Glutamatergic neuron (in vitro differentiated cells): ENCODE results near the gene PTPRN2. TPM values are rescaled to one million over a fixed set of nuclear protein-coding genes. Genes with fewer than 3 reads are reported as not detected.

Experiments used
- DNase-seq: peaks from one replicate; pipeline ENCODE4 v3.0.0; 2022
- H3K27ac Mint-ChIP-seq: one replicate; pipeline ENCODE4 v1.8.0; 2020; ENCODE audit warnings: mild to moderate bottlenecking, mixed read lengths, inconsistent platforms; ENCODE audit not compliant: unreplicated experiment
- H3K27me3 Mint-ChIP-seq: one replicate; pipeline ENCODE4 v1.8.0; 2020; ENCODE audit warnings: mild to moderate bottlenecking, moderate library complexity, mixed read lengths, inconsistent platforms; ENCODE audit not compliant: unreplicated experiment
- H3K36me3 Mint-ChIP-seq: one replicate; pipeline ENCODE4 v1.8.0; 2020; ENCODE audit warnings: mild to moderate bottlenecking, mixed read lengths, inconsistent platforms; ENCODE audit not compliant: unreplicated experiment
- H3K4me1 Mint-ChIP-seq: one replicate; pipeline ENCODE4 v1.8.0; 2020; ENCODE audit warnings: mild to moderate bottlenecking, low read depth, mixed read lengths, inconsistent platforms; ENCODE audit not compliant: unreplicated experiment
- H3K4me3 Mint-ChIP-seq: one replicate; pipeline ENCODE4 v1.8.0; 2020; ENCODE audit warnings: mild to moderate bottlenecking, mixed read lengths, inconsistent platforms; ENCODE audit not compliant: unreplicated experiment
- H3K9me3 Mint-ChIP-seq: one replicate; pipeline ENCODE4 v1.8.0; 2020; ENCODE audit warnings: mild to moderate bottlenecking, moderate library complexity, mixed read lengths, inconsistent platforms; ENCODE audit not compliant: unreplicated experiment
- total RNA-seq: library from RNA; stranded (reverse); fragmentation: NEBNext Ultra II Directional; extraction: Animal tissue kit (Norgen Biotek cat#: 25700); gene quantifications from one replicate; pipeline ENCODE4 v1.2.1, GENCODE V29; 2021; ENCODE audit not compliant: unreplicated experiment
- TF ChIP-seq, protein P1 (sequence below): fragments of 200-600 bp; sonication (generic); IDR thresholded peaks from one replicate; pipeline ENCODE4 v1.5.0; 2021; ENCODE audit not compliant: partially characterized antibody, unreplicated experiment

Gene PTPRN2
- total RNA-seq, 1 donor from 2014 or later: 49.0 TPM

DNA sequence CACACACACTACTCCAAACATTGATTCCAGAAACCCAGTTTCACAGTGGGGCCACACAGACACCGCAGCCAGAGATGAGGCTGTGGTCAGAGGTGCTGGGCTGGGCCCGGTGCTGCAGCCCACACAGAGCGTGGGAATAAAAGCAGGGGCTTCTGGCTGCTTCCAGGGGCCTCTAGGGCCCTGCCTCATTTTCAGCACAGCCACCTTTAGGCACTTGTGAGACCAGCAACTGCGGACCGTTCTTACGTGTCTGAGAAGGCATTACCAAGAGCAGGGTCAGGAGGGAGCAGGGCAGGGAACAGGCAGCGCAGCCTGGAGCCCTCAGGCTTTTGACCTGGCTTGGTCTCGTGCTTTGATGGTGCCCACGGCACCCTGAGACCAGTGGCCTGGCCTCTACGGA lies 980.4 kb downstream of the PTPRN2 start:
- Mint-ChIP-seq H3K4me1 (no peaks in the 10 kb centered on the region), H3K4me3 (no peak overlapping the region), H3K27me3 (peaks cover 12% of the 10 kb centered on the region), H3K9me3 (peaks cover 12% of the 10 kb centered on the region), H3K36me3 (peaks cover 9% of the 10 kb centered on the region), H3K27ac (no peak overlapping the region)
- no peak for DNase-seq
- TF ChIP-seq, protein P1, sequence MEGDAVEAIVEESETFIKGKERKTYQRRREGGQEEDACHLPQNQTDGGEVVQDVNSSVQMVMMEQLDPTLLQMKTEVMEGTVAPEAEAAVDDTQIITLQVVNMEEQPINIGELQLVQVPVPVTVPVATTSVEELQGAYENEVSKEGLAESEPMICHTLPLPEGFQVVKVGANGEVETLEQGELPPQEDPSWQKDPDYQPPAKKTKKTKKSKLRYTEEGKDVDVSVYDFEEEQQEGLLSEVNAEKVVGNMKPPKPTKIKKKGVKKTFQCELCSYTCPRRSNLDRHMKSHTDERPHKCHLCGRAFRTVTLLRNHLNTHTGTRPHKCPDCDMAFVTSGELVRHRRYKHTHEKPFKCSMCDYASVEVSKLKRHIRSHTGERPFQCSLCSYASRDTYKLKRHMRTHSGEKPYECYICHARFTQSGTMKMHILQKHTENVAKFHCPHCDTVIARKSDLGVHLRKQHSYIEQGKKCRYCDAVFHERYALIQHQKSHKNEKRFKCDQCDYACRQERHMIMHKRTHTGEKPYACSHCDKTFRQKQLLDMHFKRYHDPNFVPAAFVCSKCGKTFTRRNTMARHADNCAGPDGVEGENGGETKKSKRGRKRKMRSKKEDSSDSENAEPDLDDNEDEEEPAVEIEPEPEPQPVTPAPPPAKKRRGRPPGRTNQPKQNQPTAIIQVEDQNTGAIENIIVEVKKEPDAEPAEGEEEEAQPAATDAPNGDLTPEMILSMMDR: no peak

DNA sequence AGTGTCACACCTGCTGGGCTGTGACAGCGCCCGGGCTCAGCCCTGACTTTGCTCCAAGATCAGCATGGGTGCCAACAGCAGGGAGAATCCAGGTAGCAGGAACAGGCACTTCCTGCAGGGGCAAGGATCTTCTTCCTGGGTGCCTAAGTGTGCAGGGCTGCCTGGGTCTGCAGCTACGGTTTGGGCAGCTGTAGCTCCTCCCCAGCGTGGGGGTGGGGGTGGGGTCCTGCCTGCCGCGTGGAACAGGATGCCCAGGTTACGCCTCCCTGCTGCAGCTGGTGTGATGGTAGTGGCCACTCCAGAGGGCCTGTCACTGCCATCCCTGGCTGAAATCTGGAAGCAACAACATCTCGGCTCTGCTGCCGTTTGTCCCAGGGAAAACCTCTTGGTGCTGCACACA lies 981.5 kb downstream of the PTPRN2 start:
- peaks cover 9% of the 10 kb centered on the region for H3K36me3 Mint-ChIP-seq
- peaks cover 9% of the 10 kb centered on the region for H3K27me3 Mint-ChIP-seq
- H3K9me3 Mint-ChIP-seq: peaks cover 11% of the 10 kb centered on the region

DNA sequence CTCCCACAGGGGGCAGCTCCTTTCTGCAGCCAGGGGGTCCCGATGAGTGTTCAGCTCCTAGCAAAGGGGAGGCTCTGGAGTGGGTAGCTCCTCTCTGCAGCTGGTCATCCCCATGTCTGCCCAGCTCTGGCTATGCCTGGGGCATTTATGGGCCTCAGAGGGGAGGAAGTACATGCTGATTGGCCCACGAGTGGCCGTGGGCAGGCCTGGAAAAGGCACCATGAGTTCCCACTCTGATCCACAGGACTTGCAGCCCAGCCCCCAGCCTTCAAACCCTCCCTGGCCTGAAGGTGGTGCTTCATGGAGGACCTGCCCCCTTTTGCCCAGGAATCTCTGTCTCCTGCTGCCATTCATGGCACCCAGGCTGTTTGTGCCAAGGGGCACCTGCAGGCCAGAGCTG lies 982.0 kb downstream of the PTPRN2 start:
- H3K27ac Mint-ChIP-seq: no peak overlapping the region
- H3K4me3 Mint-ChIP-seq: no peak overlapping the region
- H3K9me3 Mint-ChIP-seq: peaks cover 11% of the 10 kb centered on the region
- no peak for DNase-seq
- H3K27me3 Mint-ChIP-seq: peaks cover 8% of the 10 kb centered on the region
- peaks cover 9% of the 10 kb centered on the region for H3K36me3 Mint-ChIP-seq
- TF ChIP-seq, protein P1: no peak
- no peaks in the 10 kb centered on the region for H3K4me1 Mint-ChIP-seq

More for the DNA sequence above, 981.5 kb downstream of the PTPRN2 start:
- Mint-ChIP-seq H3K4me3 (no peak overlapping the region), H3K4me1 (no peaks in the 10 kb centered on the region), H3K27ac (no peak overlapping the region)
- no peak for DNase-seq
- TF ChIP-seq, protein P1: no peak

DNA sequence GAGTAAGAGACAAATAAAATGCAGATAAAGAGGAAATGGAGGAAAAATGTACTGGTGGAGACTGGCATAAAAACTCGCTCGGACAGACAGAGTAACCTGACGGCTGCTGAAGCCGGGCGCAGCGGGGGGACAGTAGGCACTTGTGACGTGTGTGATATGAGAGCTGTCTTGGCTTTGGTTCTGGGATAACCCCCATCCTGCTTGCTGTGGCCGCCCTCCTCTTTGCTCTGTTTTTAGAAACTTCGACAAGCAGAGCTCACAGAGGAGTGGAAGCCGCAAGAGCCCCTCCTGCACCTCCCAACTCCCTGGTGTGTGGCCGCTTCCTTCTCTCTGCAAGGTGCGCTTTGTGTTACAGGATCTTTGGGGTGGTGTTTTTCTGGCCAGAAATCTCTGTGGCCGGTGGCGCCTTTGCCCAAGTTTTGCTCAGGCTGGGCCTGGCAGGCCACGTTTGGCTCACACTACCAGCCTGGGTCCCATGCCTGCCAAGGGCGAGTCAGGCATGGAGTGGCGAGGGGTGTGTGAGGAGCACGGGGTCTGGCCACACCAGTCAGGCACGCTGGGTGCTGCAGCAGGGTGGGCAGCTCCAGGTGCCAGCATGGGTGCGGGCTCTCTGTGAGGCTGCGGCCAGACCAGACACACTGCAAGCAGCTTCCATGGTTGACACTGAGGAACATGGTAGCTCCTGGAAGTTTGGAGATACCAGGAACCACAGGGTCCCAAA lies 982.8 kb downstream of the PTPRN2 start:
- Mint-ChIP-seq H3K9me3 (peaks cover 12% of the 10 kb centered on the region), H3K36me3 (peaks cover 9% of the 10 kb centered on the region), H3K4me1 (no peaks in the 10 kb centered on the region), H3K27me3 (peaks cover 8% of the 10 kb centered on the region), H3K4me3 (no peak overlapping the region), H3K27ac (no peak overlapping the region)
- DNase-seq: no peak
- TF ChIP-seq, protein P1: no peak

DNA sequence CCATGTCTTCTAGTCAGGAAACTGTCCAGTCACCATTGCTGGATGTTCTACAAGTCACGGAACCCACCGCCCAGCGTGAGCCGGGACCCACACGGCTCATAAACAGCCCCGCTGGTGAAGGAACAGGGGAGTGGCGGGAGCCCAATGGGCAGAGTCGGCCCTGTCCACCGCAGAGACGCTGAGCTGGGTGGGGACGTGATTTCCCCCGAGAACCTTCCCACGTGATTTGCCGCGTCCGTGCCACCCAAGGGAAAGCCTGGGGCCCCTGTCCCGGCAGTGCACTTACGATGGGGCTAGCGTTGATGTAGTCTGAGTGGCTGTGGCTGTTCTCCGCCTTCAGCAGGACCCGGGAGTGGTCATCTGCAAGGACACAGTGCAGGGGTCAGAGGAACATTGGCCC lies 983.9 kb downstream of the PTPRN2 start:
- Mint-ChIP-seq H3K27ac (no peak overlapping the region), H3K27me3 (peaks cover 8% of the 10 kb centered on the region), H3K4me1 (no peaks in the 10 kb centered on the region), H3K4me3 (no peak overlapping the region), H3K36me3 (peaks cover 9% of the 10 kb centered on the region), H3K9me3 (peaks cover 10% of the 10 kb centered on the region)
- no peak for DNase-seq
- TF ChIP-seq, protein P1: no peak
